Loucy (cell line): ENCODE measurements around the gene SLC9A9.

Experiments
- CTCF ChIP-seq: fragments of 200-600 bp; sonication (generic); conservative IDR thresholded peaks from 2 replicates; pipeline ENCODE4 v1.5.1; 2014; ENCODE audit warnings: mild to moderate bottlenecking, antibody characterized with exemption, low read length
- EZH2phosphoT487 ChIP-seq: fragments of 200-600 bp; IDR thresholded peaks from 2 replicates; pipeline ENCODE4 v1.6.1; 2018; ENCODE audit warnings: antibody characterized with exemption, mild to moderate bottlenecking, moderate library complexity, borderline replicate concordance

GRCh38 chr3:143848704-143849103 lies 436 bp upstream of the SLC9A9 start:
- TF ChIP-seq CTCF (no peak), EZH2phosphoT487 (no peak)
